HCT116 (cell line): ENCODE data around the gene MAML3. TPM values are rescaled to one million over a fixed set of nuclear protein-coding genes. Genes with fewer than 3 reads are reported as not detected.

Experiments
- ATAC-seq: fragments of 200-7000 bp; cut with Tn5 transposase; 2 replicates; pipeline ENCODE4 v1.9.1; 2020; ENCODE audit warnings: mild to moderate bottlenecking, moderate library complexity
- BruUV-seq: library from RNA; stranded (reverse); fragments of 400-500 nt; replicated peaks from 2 replicates; lab custom pipeline; 2021; lab: Mats Ljungman, UMichigan
- CTCF ChIA-PET: fragments of 300-600 bp; sonication (Branson Sonifier 250); formaldehyde crosslinking; loops from one replicate; lab custom pipeline; 2021; ENCODE audit warnings: antibody characterized with exemption; lab: Charles Lee
- POLR2A ChIA-PET: fragments of 300-600, 350-600 bp; sonication (Branson Sonifier 250); formaldehyde crosslinking; loops from one replicate; lab custom pipeline; 2021; ENCODE audit warnings: antibody characterized with exemption; lab: Charles Lee
- RAD21 ChIA-PET, 2 experiments: fragments of 300-600 bp; sonication (Branson Sonifier 250); formaldehyde crosslinking; loops; one replicate each; lab custom pipeline; 2023; ENCODE audit warnings: low total read pairs in 2 of 2; ENCODE audit not compliant: uncharacterized antibody in 2 of 2, unreplicated experiment in 2 of 2, low non-redundant PET in 1 of 2; lab: Charles Lee
- DNase-seq: peaks from one replicate; pipeline ENCODE4 v3.0.0-alpha.2; 2010; ENCODE audit warnings: low read depth, low spot score
- H2AFZ ChIP-seq: fragments of 200-600 bp; shearing (Covaris generic), sonication (generic); 2 replicates; pipeline ENCODE4 v1.6.1; 2017; ENCODE audit warnings: low read depth, mixed run types, mixed read lengths, antibody characterized with exemption, low read length; ENCODE audit not compliant: poor library complexity, severe bottlenecking
- H3K27ac ChIP-seq: 2 replicates; pipeline ENCODE4 v1.5.1; 2012; ENCODE audit warnings: low read depth, low read length
- H3K27me3 ChIP-seq: fragments of 200-600 bp; sonication (generic); 2 replicates; pipeline ENCODE4 v1.6.1; 2016; ENCODE audit warnings: mixed run types, low read length, mixed read lengths; ENCODE audit not compliant: insufficient read depth
- H3K36me3 ChIP-seq, 2 experiments: fragments of 200-500 bp in 1 of 2; fragments of 200-600 bp in 1 of 2; sonication (Bioruptor generic) in 1 of 2; sonication (generic) in 1 of 2; 2 replicates each; pipeline versions ENCODE4 v1.5.1 to v1.6.1; 2014 to 2016; ENCODE audit warnings: low read length in 2 of 2, inconsistent platforms in 1 of 2, mixed read lengths in 1 of 2, mixed run types in 1 of 2; ENCODE audit not compliant: insufficient read depth in 2 of 2, control insufficient read depth in 1 of 2
- H3K4me1 ChIP-seq, 2 experiments: fragments of 200-600 bp in 1 of 2; sonication (generic) in 1 of 2; 2 replicates each; pipeline versions ENCODE4 v1.5.1 to v1.6.1; 2012 to 2017; ENCODE audit warnings: low read length in 2 of 2, inconsistent platforms in 1 of 2, mild to moderate bottlenecking in 1 of 2, mixed read lengths in 1 of 2, mixed run types in 1 of 2, moderate library complexity in 1 of 2; ENCODE audit not compliant: insufficient read depth in 2 of 2, control insufficient read depth in 1 of 2
- H3K4me2 ChIP-seq: fragments of 200-600 bp; sonication (generic); 2 replicates; pipeline ENCODE4 v1.6.1; 2017; ENCODE audit warnings: mixed run types, low read length, mixed read lengths
- H3K4me3 ChIP-seq, 2 experiments: fragments of 200-600 bp in 1 of 2; sonication (generic) in 1 of 2; replicated peaks in 1 of 2; 2 replicates each; pipeline ENCODE4 v1.5.1; 2011 to 2016; ENCODE audit warnings: low read length in 2 of 2, control low read depth in 1 of 2, low read depth in 1 of 2, mild to moderate bottlenecking in 1 of 2, mixed read lengths in 1 of 2, mixed run types in 1 of 2
- H3K79me2 ChIP-seq: fragments of 200-600 bp; sonication (generic); 2 replicates; pipeline ENCODE4 v1.6.1; 2017; ENCODE audit warnings: mild to moderate bottlenecking, mixed run types, low read length, moderate library complexity, mixed read lengths; ENCODE audit not compliant: insufficient read depth
- H3K9ac ChIP-seq: fragments of 200-600 bp; sonication (generic); 2 replicates; pipeline ENCODE4 v1.6.1; 2016; ENCODE audit warnings: low read length, mixed read lengths
- H3K9me2 ChIP-seq: fragments of 200-600 bp; sonication (generic), shearing (Covaris generic); 2 replicates; pipeline ENCODE4 v1.6.1; 2017; ENCODE audit warnings: mixed run types, mild to moderate bottlenecking, moderate library complexity; ENCODE audit not compliant: insufficient read depth
- H3K9me3 ChIP-seq, 2 experiments: fragments of 200-500 bp in 1 of 2; fragments of 200-600 bp in 1 of 2; sonication (Bioruptor generic) in 1 of 2; sonication (generic) in 1 of 2; 2 replicates each; pipeline ENCODE4 v1.6.1; 2014 to 2017; ENCODE audit warnings: low read length in 2 of 2, mixed read lengths in 2 of 2, inconsistent platforms in 1 of 2, low read depth in 1 of 2, mild to moderate bottlenecking in 1 of 2, mixed run types in 1 of 2, moderate library complexity in 1 of 2; ENCODE audit not compliant: control insufficient read depth in 1 of 2, insufficient read depth in 1 of 2
- H4K20me1 ChIP-seq: fragments of 200-600 bp; sonication (generic), shearing (Covaris generic); 2 replicates; pipeline ENCODE4 v1.6.1; 2017; ENCODE audit warnings: mixed run types, mild to moderate bottlenecking, moderate library complexity; ENCODE audit not compliant: insufficient read depth
- CBX3 ChIP-seq: IDR thresholded peaks from 2 replicates; pipeline ENCODE4 v1.6.1; 2012; ENCODE audit warnings: low read depth
- CEBPB ChIP-seq: IDR thresholded peaks from 2 replicates; pipeline ENCODE4 v1.6.1; 2012; ENCODE audit warnings: low read depth
- CTCF ChIP-seq, 3 experiments: fragments of 200-600 bp in 1 of 3; sonication (generic) in 1 of 3; IDR thresholded peaks in 2 of 3; conservative IDR thresholded peaks in 1 of 3; 2 replicates each; pipeline ENCODE4 v1.5.1; 2012 to 2017; ENCODE audit warnings: low read depth in 2 of 3, low read length in 2 of 3, antibody characterized with exemption in 1 of 3, borderline replicate concordance in 1 of 3, control low read depth in 1 of 3, mild to moderate bottlenecking in 1 of 3, mixed read lengths in 1 of 3, mixed run types in 1 of 3, moderate library complexity in 1 of 3; ENCODE audit not compliant: insufficient read depth in 1 of 3
- EGR1 ChIP-seq: IDR thresholded peaks from 2 replicates; pipeline ENCODE4 v1.6.1; 2012; ENCODE audit warnings: low read depth
- ELF1 ChIP-seq: IDR thresholded peaks from 2 replicates; pipeline ENCODE4 v1.6.1; 2012; ENCODE audit warnings: low read depth, borderline replicate concordance
- EZH2 ChIP-seq: fragments of 200-600 bp; sonication (generic); IDR thresholded peaks from 2 replicates; pipeline ENCODE4 v1.6.1; 2017; ENCODE audit warnings: antibody characterized with exemption, mixed run types
- EZH2phosphoT487 ChIP-seq: fragments of 200-600 bp; IDR thresholded peaks from 2 replicates; pipeline ENCODE4 v1.6.1; 2018; ENCODE audit warnings: antibody characterized with exemption, borderline replicate concordance
- FOSL1 ChIP-seq: IDR thresholded peaks from 2 replicates; pipeline ENCODE4 v1.6.1; 2012; ENCODE audit warnings: low read depth
- POLR2A ChIP-seq: IDR thresholded peaks from 2 replicates; pipeline ENCODE4 v1.7.0; 2011; ENCODE audit warnings: borderline replicate concordance; ENCODE audit not compliant: insufficient read depth, insufficient read length; ENCODE audit errors: extremely low read depth
- RAD21 ChIP-seq: IDR thresholded peaks from 2 replicates; pipeline ENCODE4 v1.6.1; 2012; ENCODE audit warnings: low read depth, mild to moderate bottlenecking
- REST ChIP-seq: IDR thresholded peaks from 2 replicates; pipeline ENCODE4 v1.6.1; 2012; ENCODE audit warnings: low read depth
- SP1 ChIP-seq: IDR thresholded peaks from 2 replicates; pipeline ENCODE4 v1.6.1; 2012; ENCODE audit warnings: low read depth
- SRF ChIP-seq: IDR thresholded peaks from 2 replicates; pipeline ENCODE4 v1.6.1; 2012; ENCODE audit warnings: low read depth
- YY1 ChIP-seq: IDR thresholded peaks from 2 replicates; pipeline ENCODE4 v1.6.1; 2011; ENCODE audit warnings: low read length, low read depth, moderate library complexity, mild to moderate bottlenecking; ENCODE audit not compliant: insufficient replicate concordance; ENCODE audit errors: extremely low read depth
- ZNF274 ChIP-seq: fragments of 200-500 bp; sonication (Bioruptor generic); IDR thresholded peaks from 2 replicates; pipeline ENCODE4 v1.6.1; 2014; ENCODE audit warnings: mild to moderate bottlenecking, low read depth, low read length, inconsistent platforms
- intact Hi-C: fragments of 100-400 bp; cut with micrococcal nuclease; formaldehyde crosslinking; loops from 2 replicates; pipeline ENCODE4 v1.10.0; 2022
- total RNA-seq: library from RNA; stranded (reverse); gene quantifications from one replicate; pipeline ENCODE4 v1.2.1, GENCODE V29; 2021; ENCODE audit not compliant: unreplicated experiment
- TF ChIP-seq, protein P1 (sequence below): IDR thresholded peaks from 2 replicates; pipeline ENCODE4 v1.6.1; 2012
- TF ChIP-seq, protein P2 (sequence below): IDR thresholded peaks from 2 replicates; pipeline ENCODE4 v1.6.1; 2011; ENCODE audit warnings: mild to moderate bottlenecking, low read length, moderate library complexity; ENCODE audit not compliant: insufficient replicate concordance; ENCODE audit errors: extremely low read depth

MAML3 gene
- total RNA-seq, 1 experiment from 2014 or later = 3.1 TPM

GRCh38 chr4:139859876-139860275, 294.1 kb downstream of the MAML3 start:
- Histone ChIP-seq H3K9me3 (no peaks in the 10 kb centered on the region), H3K27me3 (no peaks in the 10 kb centered on the region), H3K4me2 (no peak overlapping the region), H3K4me1 (no peaks in the 10 kb centered on the region), H3K9ac (no peak overlapping the region), H3K36me3 (no peaks in the 10 kb centered on the region), H3K79me2 (no peaks in the 10 kb centered on the region), H4K20me1 (no peaks in the 10 kb centered on the region), H3K27ac (no peak overlapping the region), H3K9me2 (no peaks in the 10 kb centered on the region), H3K4me3 (no peak overlapping the region), H2AFZ (no peak overlapping the region)
- CTCF ChIA-PET = no interaction called here
- POLR2A ChIA-PET = no interaction called here
- RAD21 ChIA-PET = no interaction called here
- no peak for ATAC-seq
- intact Hi-C loops = no loop called here
- no peak for TF ChIP-seq POLR2A
- no peak for TF ChIP-seq CBX3
- no peak for TF ChIP-seq ZNF274
- no peak for TF ChIP-seq SRF
- no peak for TF ChIP-seq FOSL1
- TF ChIP-seq YY1 = no peak
- TF ChIP-seq, protein P1, sequence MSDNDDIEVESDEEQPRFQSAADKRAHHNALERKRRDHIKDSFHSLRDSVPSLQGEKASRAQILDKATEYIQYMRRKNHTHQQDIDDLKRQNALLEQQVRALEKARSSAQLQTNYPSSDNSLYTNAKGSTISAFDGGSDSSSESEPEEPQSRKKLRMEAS = no peak
- no peak for TF ChIP-seq REST
- TF ChIP-seq EGR1 = no peak
- TF ChIP-seq SP1 = no peak
- TF ChIP-seq, protein P2, sequence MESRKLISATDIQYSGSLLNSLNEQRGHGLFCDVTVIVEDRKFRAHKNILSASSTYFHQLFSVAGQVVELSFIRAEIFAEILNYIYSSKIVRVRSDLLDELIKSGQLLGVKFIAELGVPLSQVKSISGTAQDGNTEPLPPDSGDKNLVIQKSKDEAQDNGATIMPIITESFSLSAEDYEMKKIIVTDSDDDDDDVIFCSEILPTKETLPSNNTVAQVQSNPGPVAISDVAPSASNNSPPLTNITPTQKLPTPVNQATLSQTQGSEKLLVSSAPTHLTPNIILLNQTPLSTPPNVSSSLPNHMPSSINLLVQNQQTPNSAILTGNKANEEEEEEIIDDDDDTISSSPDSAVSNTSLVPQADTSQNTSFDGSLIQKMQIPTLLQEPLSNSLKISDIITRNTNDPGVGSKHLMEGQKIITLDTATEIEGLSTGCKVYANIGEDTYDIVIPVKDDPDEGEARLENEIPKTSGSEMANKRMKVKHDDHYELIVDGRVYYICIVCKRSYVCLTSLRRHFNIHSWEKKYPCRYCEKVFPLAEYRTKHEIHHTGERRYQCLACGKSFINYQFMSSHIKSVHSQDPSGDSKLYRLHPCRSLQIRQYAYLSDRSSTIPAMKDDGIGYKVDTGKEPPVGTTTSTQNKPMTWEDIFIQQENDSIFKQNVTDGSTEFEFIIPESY = no peak
- no peak for TF ChIP-seq EZH2
- TF ChIP-seq CEBPB = no peak
- no peak for TF ChIP-seq EZH2phosphoT487
- TF ChIP-seq ELF1 = no peak
- TF ChIP-seq RAD21 = no peak
- TF ChIP-seq CTCF (IDR thresholded peaks at IDR 0.05 in 2 of 3, conservative IDR thresholded peaks at IDR 0.05 in 1 of 3; ENCODE audit: borderline replicate concordance in 1 of 3, insufficient read depth in 1 of 3, low read depth in 2 of 3, low read length in 2 of 3) = no peak
- no peak for DNase-seq
- BruUV-seq = no TSS peak
